ENCODE results near the gene PLA2G4B.

PLA2G4B gene

DNA sequence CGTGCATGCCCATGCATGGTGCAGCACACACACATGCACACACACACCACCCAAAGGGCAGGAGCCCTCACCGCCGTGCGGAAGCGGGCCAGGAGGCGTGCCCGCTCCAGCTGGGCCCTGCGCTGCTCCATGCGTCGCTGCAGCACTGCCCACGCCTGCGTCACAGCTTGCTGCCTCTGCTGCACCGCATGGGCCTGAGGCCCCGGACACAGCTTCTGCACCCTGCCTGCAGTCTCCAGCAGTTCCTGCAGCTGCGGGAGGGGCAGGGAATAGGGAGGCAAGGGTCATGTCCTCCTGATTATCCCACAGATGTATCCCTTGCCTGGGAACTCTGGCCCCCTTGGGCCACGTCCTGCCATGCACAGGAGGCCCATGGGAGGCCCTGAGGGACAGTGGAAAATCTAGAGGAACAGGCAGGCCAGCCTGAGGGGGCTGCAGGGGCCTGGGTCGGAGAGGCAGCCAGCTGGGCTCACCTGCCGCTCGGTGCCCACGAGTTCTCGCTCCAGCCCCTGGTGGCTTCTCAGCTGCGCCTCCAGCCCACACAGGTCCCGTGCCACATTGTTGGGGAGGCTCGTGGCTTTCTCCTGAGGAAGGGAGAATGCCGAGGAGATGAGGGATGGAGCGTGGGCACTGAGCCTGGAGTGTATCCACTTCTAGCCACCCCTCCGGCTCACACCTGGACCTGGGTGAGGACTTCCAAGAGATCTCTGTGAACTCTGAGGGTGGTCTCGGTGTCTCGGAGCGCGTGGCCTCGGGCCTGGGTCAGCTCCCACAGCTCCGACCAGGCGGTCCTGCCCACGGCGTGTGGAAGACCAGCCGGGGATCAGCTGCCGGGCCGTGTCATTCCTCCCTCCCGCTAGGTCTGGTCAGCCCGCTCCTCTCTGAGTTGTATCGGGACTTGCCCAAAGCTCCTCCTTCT is 31.4 kb downstream of the PLA2G4B start:
- no peak for DNase-seq (ENCODE audit: low spot score)

DNA sequence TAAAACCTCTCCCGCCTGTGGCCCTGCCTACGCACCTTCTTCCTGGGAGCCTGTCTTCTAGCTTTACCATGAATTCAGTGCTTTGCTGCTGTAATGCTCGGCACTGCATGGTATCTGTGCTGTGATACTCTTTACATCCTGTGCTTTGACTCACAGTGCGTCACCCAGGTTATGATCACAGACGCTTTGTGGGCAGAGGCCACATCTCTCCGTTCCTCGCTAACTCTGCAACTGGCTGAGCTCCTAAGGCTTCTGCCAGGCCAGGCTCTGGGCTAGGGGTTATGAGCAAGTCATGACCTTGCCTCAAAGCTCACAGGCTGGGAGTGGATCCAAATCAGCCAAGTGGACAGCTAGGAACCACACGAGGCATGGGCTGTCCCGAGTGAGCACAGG is 32.0 kb downstream of the PLA2G4B start:
- no peak for DNase-seq (ENCODE audit: low spot score)

DNA sequence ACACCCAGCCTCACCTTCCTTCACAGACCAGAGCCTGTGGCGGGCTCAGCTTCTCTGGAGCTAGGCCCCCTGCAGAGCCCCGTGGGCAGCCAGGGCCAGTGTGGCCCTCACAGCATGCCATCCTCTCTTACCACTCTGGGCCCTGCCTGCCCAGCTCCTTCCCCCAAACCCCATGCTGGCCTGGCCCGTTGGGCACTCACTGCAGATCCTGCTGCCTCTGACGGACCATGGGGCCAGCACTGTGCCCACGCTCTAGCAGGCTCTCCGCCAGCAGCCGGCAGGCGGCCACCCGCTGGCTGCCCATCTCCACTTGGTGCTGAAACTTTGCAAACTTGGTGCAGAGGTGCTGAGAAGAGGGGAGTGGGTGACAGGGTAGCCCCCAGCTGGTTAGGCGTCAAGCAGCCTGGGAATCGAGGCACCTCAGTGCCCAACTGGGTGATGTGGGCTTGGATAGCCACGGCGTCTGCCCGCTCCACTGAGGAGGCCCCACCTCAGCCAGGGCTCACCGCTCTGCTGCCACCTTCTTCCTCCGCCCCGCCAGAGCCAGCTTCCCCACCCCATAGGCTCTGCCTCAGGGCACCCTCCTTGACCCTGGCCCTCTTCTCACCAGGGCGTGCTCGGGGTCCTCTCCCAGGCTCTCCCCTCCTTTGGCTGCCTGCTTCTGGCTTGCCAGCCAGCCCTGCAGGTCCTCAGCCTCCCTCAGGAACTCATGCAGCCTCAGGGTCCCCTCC is 32.7 kb downstream of the PLA2G4B start:
- no peak for DNase-seq (ENCODE audit: low spot score)

DNA sequence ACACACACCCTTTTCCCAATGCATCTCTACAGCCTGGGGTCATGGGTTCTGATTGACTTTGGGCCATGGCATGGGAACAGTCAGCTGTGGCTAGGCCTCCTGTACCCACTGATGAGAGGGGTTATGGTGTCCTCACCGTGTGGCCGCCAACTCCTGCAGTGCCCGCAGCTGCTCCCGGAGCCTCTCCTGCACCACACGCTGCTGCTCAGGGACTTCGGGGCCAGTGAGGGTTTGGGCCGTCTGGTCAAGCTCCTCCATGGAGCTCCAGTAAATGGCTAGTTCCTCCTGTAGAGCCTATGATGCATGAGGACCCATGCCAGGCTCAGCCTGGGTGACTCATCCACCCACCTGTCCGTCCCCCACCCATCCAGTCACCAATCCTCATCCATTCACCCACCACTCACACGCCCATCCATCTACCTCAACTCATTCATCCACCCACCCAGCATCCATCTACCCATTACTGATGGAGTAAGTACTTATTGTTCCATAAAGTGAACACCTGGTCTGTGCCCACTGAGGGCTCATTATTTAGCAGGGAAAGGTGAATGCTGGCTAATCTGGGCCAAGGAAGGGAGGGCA is 33.6 kb downstream of the PLA2G4B start:
- DNase-seq (ENCODE audit: low spot score), result no peak

DNA sequence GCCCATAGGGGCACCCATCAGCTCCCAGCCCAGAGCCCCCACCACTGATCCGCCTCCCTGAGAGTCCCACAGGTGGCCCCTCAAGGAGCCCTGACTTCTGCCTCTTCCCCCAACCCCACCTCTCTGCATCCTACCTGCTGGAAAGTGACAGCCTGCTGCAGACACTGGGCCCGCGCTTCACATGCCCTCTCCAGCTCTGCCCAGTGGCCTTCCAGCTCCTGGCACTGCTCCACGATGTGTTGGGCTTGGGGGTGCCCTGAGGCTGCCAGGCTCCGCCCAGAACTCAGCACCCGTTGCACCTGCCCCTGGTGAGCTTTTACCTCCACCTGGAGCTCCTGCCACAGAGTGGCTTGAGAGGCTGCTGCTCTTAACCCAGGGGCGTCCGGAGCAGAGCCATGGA is 35.1 kb downstream of the PLA2G4B start:
- no peak for DNase-seq (ENCODE audit: low spot score)

DNA sequence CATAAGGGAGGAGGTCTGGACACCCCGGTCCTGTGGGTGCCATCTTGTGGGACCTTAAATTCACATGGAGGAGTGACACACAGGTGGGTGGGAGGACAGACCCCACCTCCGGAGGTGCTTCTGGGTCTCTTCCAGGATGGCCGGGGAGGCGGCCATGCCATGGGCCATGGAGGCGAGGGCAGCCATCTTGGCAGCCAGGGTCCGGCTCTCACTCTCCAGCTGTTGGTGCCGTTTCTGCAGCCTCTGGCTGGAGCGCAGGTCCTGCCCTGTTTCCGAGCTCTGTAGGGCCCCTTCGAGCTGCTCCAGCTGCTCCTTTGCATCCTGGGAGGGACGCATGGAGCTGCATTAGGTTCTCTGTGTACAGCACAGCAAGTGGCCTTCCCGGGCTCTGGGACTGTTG is 36.1 kb downstream of the PLA2G4B start:
- no peak for DNase-seq (ENCODE audit: low spot score)

DNA sequence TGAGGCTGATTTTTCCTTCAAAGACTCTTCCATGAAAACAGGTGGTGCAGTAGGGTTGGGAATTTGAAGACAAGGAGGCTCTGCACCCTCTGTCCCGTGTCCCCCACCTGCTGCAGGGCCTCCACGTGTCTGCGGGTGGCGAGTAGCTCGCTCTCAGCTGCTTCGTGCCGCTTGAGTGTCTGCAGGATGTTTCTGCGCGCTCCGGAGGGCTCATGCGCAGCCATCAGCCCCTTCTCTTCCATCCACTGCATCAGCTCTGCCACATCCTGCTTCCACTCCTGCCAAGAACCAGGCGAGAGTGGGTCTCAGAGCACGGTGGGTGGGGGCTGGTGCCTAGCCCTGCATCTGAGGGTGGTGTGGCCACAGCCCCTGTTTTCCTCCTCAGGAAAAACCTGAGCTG is 37.4 kb downstream of the PLA2G4B start:
- no peak for DNase-seq (ENCODE audit: low spot score)

DNA sequence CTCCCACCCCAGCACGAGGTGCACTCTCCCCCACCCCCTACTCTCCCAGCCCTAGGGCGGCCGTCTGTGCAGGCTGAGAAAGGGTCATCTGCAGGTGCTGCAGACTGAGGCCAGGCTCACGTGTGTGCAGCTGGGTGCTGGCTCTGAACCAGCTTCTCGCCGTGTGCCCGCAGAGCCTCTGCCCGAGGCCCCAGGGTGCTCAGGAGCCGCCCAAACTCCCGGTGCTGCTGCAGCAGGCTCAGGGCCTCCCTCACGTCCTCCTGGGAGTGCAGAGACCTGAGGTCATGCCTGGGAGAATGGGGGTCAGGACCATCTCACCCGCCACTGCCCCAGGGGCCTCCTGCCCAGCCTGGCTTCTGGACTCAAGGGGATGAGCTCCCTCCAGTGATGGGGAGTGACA is 38.0 kb downstream of the PLA2G4B start:
- no peak for DNase-seq (ENCODE audit: low spot score)

DNA sequence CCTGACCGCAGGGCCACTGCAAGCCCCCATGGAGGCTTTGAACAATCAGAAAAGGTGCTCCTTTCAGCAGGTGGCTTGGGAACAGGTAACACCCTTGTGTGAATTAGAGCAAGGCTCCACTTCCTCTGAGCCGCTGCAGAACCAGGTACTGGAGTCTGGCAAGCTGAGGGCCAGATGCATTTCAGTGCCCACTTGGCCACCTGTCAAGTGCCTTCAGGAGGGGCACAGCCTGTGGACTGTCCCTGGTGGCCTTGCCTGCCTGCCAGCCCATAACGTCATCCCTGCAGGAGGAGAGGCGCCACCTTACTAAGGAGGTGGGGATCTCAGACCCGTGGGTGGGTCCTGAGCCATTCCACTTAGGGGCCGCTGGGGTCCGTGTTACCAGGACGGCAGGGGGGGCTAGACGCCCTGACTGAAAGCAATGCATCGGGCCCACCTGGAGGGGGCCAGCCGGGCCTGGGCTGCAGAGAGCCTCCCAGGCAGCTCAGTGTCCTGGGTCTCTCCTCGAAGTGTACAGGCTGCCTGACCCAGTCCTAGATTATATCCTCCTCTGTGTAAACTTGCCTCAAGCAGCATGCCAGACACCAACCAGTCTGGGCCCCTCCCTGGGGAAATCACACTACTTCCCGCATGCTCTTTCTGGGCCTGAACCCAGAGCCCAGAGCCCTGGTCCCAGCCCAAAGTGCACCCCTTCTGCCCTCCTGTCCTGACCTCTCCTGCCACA is 39.1 kb downstream of the PLA2G4B start:
- no peak for DNase-seq (ENCODE audit: low spot score)

DNA sequence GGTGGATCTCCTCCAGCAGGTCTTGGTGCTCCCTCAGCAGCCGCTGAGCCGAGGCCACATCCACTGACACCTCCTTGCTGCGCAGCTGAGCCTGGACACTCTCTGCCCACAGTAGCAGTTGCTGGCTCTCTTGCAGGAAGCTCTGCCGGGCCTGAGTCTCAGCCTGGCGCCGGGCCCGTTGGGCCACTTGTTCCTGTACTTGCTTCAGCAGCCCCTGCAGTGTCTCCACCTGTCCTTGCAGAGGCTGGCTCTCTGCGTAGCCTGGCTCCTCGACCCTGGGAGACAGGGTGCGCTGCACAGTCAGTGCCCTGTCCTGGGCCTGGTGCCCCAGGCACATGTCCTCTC is 39.7 kb downstream of the PLA2G4B start:
- peak; percentile 18 for DNase-seq (ENCODE audit: low spot score)

DNA sequence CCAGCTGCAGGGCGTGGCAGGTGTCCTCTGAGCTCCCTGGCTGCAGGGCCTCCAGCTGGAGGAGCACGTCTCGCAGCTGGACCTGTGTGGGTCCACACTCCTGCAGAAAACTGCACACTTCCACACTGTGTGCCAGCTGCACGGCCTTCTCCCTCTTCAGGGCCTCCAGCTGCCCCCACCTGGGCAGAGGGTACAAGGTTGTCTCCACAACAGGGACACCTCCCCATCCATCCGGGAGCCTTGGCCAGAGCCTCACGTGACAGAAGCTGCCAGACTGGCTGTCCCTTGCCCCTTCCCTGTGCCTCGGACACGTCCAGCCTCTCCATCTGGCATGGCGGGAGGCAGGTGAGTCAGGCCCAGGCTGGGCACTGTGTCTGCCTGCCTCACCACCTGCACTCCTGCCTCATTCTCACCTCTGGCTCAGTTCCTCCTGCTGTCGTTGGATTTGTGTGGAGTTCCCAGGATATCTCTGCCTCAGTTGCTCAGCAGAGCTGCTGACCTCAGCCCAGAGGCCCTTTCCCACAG is 40.7 kb downstream of the PLA2G4B start:
- no peak for DNase-seq (ENCODE audit: low spot score)

DNA sequence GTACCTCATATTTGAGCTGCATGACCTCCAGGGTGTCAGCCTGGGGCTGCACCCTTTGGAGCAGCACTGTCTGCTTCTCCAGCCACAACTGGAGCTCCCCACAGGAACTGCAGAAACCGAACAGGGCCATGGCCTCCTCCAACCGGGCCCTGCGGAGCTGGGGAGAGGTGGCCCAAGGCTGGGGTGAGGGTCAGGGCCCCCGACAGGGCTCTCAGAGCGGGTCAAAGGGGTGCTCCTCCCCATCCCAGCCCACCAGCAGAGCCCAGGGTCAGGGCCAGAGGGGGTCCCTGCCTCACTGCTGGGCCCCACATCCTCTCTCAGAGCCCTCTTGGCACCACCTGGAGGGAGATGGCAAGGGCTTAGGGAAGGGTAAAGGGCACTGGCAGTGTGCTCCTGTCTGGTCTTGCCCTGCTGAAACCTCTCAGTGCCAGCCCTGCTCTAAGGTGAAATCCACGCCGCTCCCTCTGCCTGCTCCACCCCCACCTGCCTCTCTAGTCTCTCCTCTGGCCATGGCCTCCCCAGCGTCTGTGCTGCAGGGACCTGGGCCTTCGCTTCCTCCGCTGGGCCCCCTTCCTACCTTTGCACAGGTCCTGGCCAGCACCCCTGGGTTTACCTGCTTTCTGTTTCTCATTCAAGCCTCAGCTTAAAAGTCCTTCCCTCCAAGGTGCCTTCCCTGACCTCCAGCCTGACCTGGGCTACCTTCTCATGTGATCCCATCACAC is 41.7 kb downstream of the PLA2G4B start:
- no peak for DNase-seq (ENCODE audit: low spot score)

DNA sequence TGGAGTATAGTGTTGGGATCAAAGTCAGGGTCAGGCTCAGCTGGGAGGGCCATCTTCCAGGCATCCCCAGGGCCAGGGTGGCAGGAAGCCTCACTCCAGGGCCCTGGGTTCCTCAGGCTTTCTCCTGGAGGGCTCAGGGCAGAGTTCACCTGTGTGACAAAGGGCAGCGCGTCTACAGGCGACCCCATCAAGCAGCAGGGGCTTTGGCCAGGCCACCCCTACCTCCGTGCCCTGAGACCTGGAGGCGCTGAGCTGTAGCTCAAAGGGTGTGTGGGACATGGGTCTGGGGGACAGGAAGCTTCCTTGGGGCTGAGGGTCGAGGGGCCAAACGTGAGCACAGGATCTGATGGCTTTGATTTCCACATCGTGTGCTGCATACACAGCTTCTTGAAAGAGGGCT is 42.4 kb downstream of the PLA2G4B start:
- no peak for DNase-seq (ENCODE audit: low spot score)

DNA sequence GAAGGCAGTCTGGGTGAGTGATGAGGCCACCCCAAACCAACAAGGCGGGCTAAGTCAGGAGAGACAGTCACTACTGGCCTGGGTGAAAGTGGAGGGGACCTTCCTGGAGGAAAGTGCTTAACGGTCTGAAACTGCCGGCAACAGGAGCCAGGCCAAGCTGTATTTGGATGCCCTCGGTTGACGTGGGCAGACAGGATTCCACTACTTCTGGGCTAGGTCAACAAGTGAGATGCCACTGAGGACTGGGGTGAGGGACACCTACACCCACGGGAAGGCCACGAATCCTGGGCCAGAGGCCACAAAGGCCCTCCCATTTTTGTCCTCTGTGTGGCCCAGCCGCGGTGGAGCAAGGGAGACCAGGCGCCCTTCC is 42.9 kb downstream of the PLA2G4B start:
- no peak for DNase-seq (ENCODE audit: low spot score)

DNA sequence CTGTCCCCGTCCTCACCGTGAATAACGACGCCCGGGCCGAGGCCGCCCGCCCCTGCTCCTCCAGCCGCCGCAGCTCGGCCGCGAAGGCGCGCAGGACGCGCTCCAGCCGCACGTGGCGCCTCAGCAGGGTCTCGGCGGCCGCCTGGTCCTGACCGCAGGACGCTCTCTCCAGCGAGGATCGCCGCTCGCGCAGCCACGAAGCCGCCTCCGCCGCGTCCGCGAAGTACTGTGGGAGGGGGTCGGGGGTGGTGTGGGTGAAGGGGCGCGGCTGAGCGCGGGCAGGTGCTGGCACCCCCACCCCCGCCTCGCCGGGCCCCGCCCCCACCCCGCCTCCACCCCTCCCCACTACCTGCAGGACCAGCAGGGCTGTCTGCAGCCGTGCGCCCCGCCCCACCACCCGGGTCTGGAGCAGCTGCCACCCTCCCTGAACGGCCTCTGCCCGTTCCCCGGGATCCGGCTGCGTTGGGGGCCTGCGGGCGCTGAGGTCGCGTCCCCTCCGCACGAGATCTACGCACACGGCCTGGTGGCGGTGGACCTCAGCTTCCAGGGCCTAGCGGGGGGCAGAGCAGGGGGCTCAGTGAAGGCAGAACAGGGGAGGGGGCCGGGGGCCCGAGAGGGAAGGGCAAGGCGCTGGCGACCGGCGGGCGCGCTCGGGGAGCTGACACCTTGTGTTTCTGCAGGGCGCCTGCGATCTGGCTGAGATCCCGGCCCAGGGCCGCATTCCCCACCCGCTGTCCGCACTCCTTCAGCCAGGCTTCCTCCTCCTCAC is 43.5 kb downstream of the PLA2G4B start:
- DNase-seq (ENCODE audit: low spot score), result no peak

DNA sequence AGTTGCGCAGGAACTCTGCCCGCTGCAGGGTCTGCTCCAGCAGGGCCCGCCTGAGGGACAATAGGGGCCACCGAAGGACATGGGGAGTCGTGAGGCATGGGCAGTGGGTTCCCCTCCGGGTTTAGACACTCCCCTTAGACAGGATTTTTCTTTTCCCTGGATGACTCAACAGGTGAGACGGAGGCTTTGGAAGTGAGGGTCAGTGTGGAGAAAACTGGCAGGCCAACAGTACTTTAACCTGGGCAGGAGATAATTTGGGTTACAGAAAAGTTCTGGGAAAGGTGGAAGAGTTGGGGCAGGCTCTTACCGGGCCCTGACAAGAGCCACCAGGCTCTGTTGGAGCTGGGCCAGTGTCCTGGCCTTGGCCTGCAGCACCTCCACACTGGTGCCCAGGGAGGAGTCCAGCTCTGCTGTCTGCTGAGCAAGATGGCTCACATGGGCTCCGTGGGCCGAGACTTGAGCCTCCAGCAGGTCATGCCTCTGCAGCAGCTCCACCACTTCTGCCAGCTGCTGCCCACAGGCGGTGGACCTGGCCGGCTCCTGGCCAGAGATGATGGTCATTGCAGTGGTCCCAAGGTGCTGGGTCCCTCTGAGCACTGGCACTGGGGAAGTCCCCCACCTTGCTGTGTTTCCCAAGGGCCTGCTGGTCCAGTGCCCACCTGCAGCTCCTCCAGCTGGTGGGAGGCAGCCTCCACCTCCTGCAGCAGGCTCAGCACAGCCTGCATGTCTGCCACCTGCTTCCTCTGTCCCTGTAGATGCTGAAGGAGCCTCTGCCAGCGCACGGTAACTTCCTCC is 44.2 kb downstream of the PLA2G4B start:
- no peak for DNase-seq (ENCODE audit: low spot score)

DNA sequence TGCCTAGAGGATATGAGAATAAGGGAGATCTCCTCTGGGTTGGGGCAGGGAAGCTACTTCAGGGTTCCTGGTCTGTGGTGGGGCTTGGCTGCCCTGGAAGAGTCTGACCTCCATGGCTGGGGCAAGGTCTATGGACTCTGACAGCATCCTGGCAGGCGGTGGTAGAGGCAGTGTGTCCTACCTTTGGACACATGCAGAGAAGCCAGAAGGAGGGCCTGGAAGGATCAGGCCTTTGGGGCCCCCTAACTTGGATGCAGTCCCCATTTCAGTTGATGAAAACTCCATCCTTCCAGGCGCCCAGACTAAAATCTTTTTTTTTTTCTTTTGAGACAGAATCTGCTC is 44.8 kb downstream of the PLA2G4B start:
- no peak for DNase-seq (ENCODE audit: low spot score)

DNA sequence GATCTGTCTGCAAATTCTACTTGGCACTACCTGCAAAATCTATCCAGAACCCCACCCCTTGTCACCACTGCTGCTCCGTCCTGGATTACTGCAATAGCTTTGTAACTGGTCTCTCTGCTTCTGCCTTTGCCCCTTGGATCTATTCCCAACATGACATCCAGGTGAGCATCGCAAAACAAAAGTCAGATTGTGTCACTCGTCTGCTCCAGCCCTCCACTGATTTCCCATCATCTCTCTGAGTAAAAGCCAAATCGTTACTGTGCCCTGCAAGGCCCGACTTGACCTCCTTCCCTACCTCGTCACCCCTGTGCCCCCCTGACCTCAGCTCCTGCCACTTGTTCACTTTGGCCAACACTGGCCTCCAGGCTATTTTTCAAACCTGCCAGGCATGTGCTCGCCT is 45.8 kb downstream of the PLA2G4B start:
- no peak for DNase-seq (ENCODE audit: low spot score)

DNA sequence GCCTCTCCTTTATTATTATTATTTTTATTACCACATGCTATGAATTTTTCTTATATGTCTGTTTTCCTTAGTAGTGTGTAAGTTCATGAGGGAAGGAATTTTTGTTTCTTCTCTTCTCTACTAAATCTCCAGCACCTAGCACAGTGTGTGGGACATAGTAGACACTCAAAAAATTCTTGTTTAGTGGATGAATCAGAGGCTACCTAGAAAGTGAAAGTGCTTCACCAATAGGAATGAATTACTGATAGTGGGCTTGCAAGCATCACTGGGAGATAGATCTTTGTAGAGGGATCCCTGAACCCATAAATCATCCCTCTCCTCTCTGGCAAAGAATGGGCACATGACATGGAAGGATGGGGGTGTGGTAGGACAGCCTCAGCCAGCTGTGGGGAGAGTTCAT is 46.7 kb downstream of the PLA2G4B start:
- DNase-seq (ENCODE audit: low spot score), result no peak

DNA sequence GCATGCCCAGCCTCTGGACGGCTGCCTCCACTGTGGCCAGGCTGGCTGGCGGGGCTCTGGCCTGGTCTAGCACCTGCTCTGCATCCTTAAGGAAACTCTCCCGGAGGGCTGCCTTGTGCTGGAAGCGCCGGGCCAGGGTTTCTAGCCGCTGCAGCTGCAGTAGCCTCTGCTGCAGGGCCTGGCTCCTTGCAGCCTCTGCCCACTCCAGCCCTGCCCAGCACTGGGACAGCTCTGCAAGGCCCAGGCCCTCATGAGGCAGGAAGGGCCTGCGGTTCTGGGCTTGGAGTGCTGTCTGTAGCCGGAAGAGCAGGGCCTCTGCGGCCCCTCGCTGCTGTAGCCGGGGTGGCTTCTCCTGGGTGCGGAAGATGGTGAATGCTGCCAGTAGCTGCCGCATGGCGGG is 47.2 kb downstream of the PLA2G4B start:
- no peak for DNase-seq (ENCODE audit: low spot score)

Data from pons (tissue), 1 donor.